ENCODE data around the gene ZMYND12.

ZMYND12 gene

GRCh38 chr1:42439940-42440339 lies 15.9 kb downstream of the ZMYND12 start:
- no peak for DNase-seq (ENCODE audit: low read depth)

GRCh38 chr1:42434340-42434739 lies 21.5 kb downstream of the ZMYND12 start:
- no peak for DNase-seq (ENCODE audit: low read depth)

GRCh38 chr1:42433369-42433768 lies 22.5 kb downstream of the ZMYND12 start:
- no peak for DNase-seq (ENCODE audit: low read depth)

GRCh38 chr1:42432714-42433113 lies 23.1 kb downstream of the ZMYND12 start:
- DNase-seq (ENCODE audit: low read depth), result no peak

GRCh38 chr1:42431514-42431913 lies 24.3 kb downstream of the ZMYND12 start:
- no peak for DNase-seq (ENCODE audit: low read depth)

- DNase-seq (ENCODE audit: low read depth), result no peak
Observed at GRCh38 chr1:42430286-42431135, 25.3 kb downstream of the ZMYND12 start.

- no peak for DNase-seq (ENCODE audit: low read depth)
Observed at GRCh38 chr1:42429603-42430002, 26.2 kb downstream of the ZMYND12 start.

GRCh38 chr1:42427240-42427639 lies 28.6 kb downstream of the ZMYND12 start:
- no peak for DNase-seq (ENCODE audit: low read depth)

- DNase-seq (ENCODE audit: low read depth), result no peak
Observed at GRCh38 chr1:42424201-42424600, 31.6 kb downstream of the ZMYND12 start.

- no peak for DNase-seq (ENCODE audit: low read depth)
Observed at GRCh38 chr1:42423681-42424080, 32.1 kb downstream of the ZMYND12 start.

- no peak for DNase-seq (ENCODE audit: low read depth)
Observed at GRCh38 chr1:42422737-42423136, 33.1 kb downstream of the ZMYND12 start.

- no peak for DNase-seq (ENCODE audit: low read depth)
Observed at GRCh38 chr1:42420911-42421585, 34.8 kb downstream of the ZMYND12 start.

GRCh38 chr1:42420121-42420520 lies 35.7 kb downstream of the ZMYND12 start:
- DNase-seq (ENCODE audit: low read depth), result no peak

- DNase-seq (ENCODE audit: low read depth), result no peak
Observed at GRCh38 chr1:42419126-42419821, 36.5 kb downstream of the ZMYND12 start.

- DNase-seq (ENCODE audit: low read depth), result no peak
Observed at GRCh38 chr1:42418516-42418915, 37.3 kb downstream of the ZMYND12 start.

- DNase-seq (ENCODE audit: low read depth), result no peak
Observed at GRCh38 chr1:42417166-42417565, 38.7 kb downstream of the ZMYND12 start.

GRCh38 chr1:42414551-42415496 lies 41.0 kb downstream of the ZMYND12 start:
- no peak for DNase-seq (ENCODE audit: low read depth)

- no peak for DNase-seq (ENCODE audit: low read depth)
Observed at GRCh38 chr1:42403880-42404400, 51.9 kb downstream of the ZMYND12 start.

- no peak for DNase-seq (ENCODE audit: low read depth)
Observed at GRCh38 chr1:42399315-42400100, 56.3 kb downstream of the ZMYND12 start.

GRCh38 chr1:42392967-42393848 lies 62.6 kb downstream of the ZMYND12 start:
- no peak for DNase-seq (ENCODE audit: low read depth)
